IMR-90 (cell line): ENCODE data around the gene RAB19. TPM values are rescaled to one million over a fixed set of nuclear protein-coding genes. Genes with fewer than 3 reads are reported as not detected.
A peak's percentile ranks its signal among the peaks of the same experiment; 100 is the strongest.

ENCODE experiments used
- ATAC-seq: fragments of 200-7000 bp; cut with Tn5 transposase; 2 replicates; pipeline ENCODE4 v1.9.1; 2020; ENCODE audit warnings: low read depth, mild to moderate bottlenecking, moderate library complexity
- BruUV-seq: library from RNA; stranded (reverse); fragments of 400-500 nt; replicated peaks from 2 replicates; lab custom pipeline; 2021; lab: Mats Ljungman, UMichigan
- CTCF ChIA-PET: fragments of 300-600 bp; formaldehyde crosslinking; extraction: SDS; loops from one replicate; lab custom pipeline; 2021; ENCODE audit warnings: antibody characterized with exemption; lab: Yijun Ruan, JAX
- POLR2A ChIA-PET: fragments of 300-600 bp; sonication (Branson Sonifier 250); formaldehyde crosslinking; loops from one replicate; lab custom pipeline; 2022; ENCODE audit warnings: antibody characterized with exemption; ENCODE audit not compliant: unreplicated experiment; lab: Charles Lee
- DNase-seq: peaks from one replicate; pipeline ENCODE4 v3.0.0; 2013
- H2AFZ ChIP-seq: replicated peaks from 2 replicates; pipeline ENCODE3; 2013; ENCODE audit warnings: low read length, mild to moderate bottlenecking; ENCODE audit not compliant: poor library complexity
- H2AK5ac ChIP-seq: 2 replicates; pipeline ENCODE4 v1.6.1; 2013; ENCODE audit warnings: low read depth, low read length, inconsistent platforms
- H2AK9ac ChIP-seq: replicated peaks from 2 replicates; pipeline ENCODE3; 2013; ENCODE audit warnings: mild to moderate bottlenecking, low read depth, low read length, moderate library complexity; ENCODE audit not compliant: poor library complexity
- H2BK120ac ChIP-seq: 2 replicates; pipeline ENCODE4 v1.6.1; 2013; ENCODE audit warnings: low read depth, low read length, inconsistent platforms
- H2BK15ac ChIP-seq: 3 replicates; pipeline ENCODE4 v1.6.1; 2013; ENCODE audit warnings: low read depth, low read length, inconsistent platforms
- H2BK20ac ChIP-seq: 2 replicates; pipeline ENCODE4 v1.6.1; 2013; ENCODE audit warnings: low read depth, mild to moderate bottlenecking, inconsistent platforms, low read length, moderate library complexity
- H2BK5ac ChIP-seq: 2 replicates; pipeline ENCODE4 v1.6.1; 2013; ENCODE audit warnings: mild to moderate bottlenecking, low read depth, low read length, inconsistent platforms; ENCODE audit not compliant: poor library complexity, severe bottlenecking
- H3K14ac ChIP-seq: replicated peaks from 2 replicates; pipeline ENCODE4 v1.6.1; 2013; ENCODE audit warnings: low read depth, low read length, inconsistent platforms
- H3K18ac ChIP-seq: 2 replicates; pipeline ENCODE4 v1.6.1; 2013; ENCODE audit warnings: low read depth, low read length, control low read depth
- H3K23ac ChIP-seq: 2 replicates; pipeline ENCODE4 v1.6.1; 2013; ENCODE audit warnings: low read depth, low read length, inconsistent platforms
- H3K27ac ChIP-seq: 2 replicates; pipeline ENCODE4 v1.5.1; 2013; ENCODE audit warnings: mild to moderate bottlenecking, control low read depth, low read length; ENCODE audit not compliant: insufficient read depth
- H3K27me3 ChIP-seq: 2 replicates; pipeline ENCODE4 v1.6.1; 2013; ENCODE audit warnings: low read length; ENCODE audit not compliant: control insufficient read depth, insufficient read depth
- H3K36me3 ChIP-seq: 2 replicates; pipeline ENCODE4 v1.6.1; 2013; ENCODE audit warnings: low read length, mixed read lengths; ENCODE audit not compliant: control insufficient read depth, insufficient read depth
- H3K4ac ChIP-seq: 2 replicates; pipeline ENCODE4 v1.6.1; 2013; ENCODE audit warnings: low read depth, low read length, inconsistent platforms
- H3K4me1 ChIP-seq: 2 replicates; pipeline ENCODE4 v1.6.1; 2013; ENCODE audit warnings: low read length, mixed read lengths; ENCODE audit not compliant: control insufficient read depth, insufficient read depth
- H3K4me2 ChIP-seq: 2 replicates; pipeline ENCODE4 v1.6.1; 2013; ENCODE audit warnings: low read depth, mild to moderate bottlenecking, control low read depth, low read length, moderate library complexity
- H3K4me3 ChIP-seq: 2 replicates; pipeline ENCODE4 v1.5.1; 2013; ENCODE audit warnings: low read depth, mild to moderate bottlenecking, control low read depth, low read length, moderate library complexity; ENCODE audit not compliant: insufficient read depth
- H3K56ac ChIP-seq: 2 replicates; pipeline ENCODE4 v1.6.1; 2013; ENCODE audit warnings: low read length, inconsistent platforms; ENCODE audit not compliant: insufficient read depth; ENCODE audit errors: extremely low read depth
- H3K79me1 ChIP-seq, 2 experiments: 2 replicates each; pipeline ENCODE4 v1.6.1; 2013; ENCODE audit warnings: low read length in 2 of 2, inconsistent platforms in 1 of 2, low read depth in 1 of 2
- H3K9ac ChIP-seq: 2 replicates; pipeline ENCODE4 v1.6.1; 2013; ENCODE audit warnings: low read depth, low read length, control low read depth
- H3K9me1 ChIP-seq: 2 replicates; pipeline ENCODE4 v1.6.1; 2013; ENCODE audit warnings: low read length, inconsistent platforms; ENCODE audit not compliant: insufficient read depth
- H3K9me3 ChIP-seq: 2 replicates; pipeline ENCODE4 v1.6.1; 2013; ENCODE audit warnings: low read length; ENCODE audit not compliant: control insufficient read depth, insufficient read depth
- H4K20me1 ChIP-seq: 2 replicates; pipeline ENCODE4 v1.6.1; 2013; ENCODE audit warnings: low read length, inconsistent platforms; ENCODE audit not compliant: insufficient read depth
- H4K5ac ChIP-seq: 2 replicates; pipeline ENCODE4 v1.6.1; 2013; ENCODE audit warnings: mild to moderate bottlenecking, low read depth, low read length, control low read depth
- H4K8ac ChIP-seq, 2 experiments: 2 replicates each; pipeline ENCODE4 v1.6.1; 2013; ENCODE audit warnings: low read depth in 2 of 2, low read length in 2 of 2, control low read depth in 1 of 2, inconsistent platforms in 1 of 2
- H4K91ac ChIP-seq: 2 replicates; pipeline ENCODE4 v1.6.1; 2013; ENCODE audit warnings: low read depth, low read length, inconsistent platforms; ENCODE audit not compliant: insufficient read depth
- CEBPB ChIP-seq: IDR thresholded peaks from 2 replicates; pipeline ENCODE4 v1.6.1; 2012; ENCODE audit warnings: low read depth, low read length, improper control_type of control experiment
- MAFK ChIP-seq: IDR thresholded peaks from 2 replicates; pipeline ENCODE4 v1.6.1; 2012; ENCODE audit warnings: low read depth, low read length, improper control_type of control experiment
- MXI1 ChIP-seq: IDR thresholded peaks from 2 replicates; pipeline ENCODE4 v1.6.1; 2012; ENCODE audit warnings: low read depth, mild to moderate bottlenecking, low read length, moderate library complexity, borderline replicate concordance
- POLR2A ChIP-seq: IDR thresholded peaks from 2 replicates; pipeline ENCODE4 v1.6.1; 2012; ENCODE audit warnings: mild to moderate bottlenecking, low read depth, low read length
- RAD21 ChIP-seq: IDR thresholded peaks from 2 replicates; pipeline ENCODE4 v1.6.1; 2012; ENCODE audit warnings: low read length, improper control_type of control experiment
- SMC3 ChIP-seq: fragments of 150-350 bp; IDR thresholded peaks from 2 replicates; pipeline ENCODE4 v1.6.1; 2016; ENCODE audit warnings: low read depth, mild to moderate bottlenecking, antibody characterized with exemption, low read length, moderate library complexity
- WGBS, 2 experiments: methylation state at CpG; one replicate each; pipeline versions ENCODE4 v1.1.5 to v1.1.7; 2013; ENCODE audit warnings: missing lambda C conversion rate in 2 of 2; ENCODE audit not compliant: insufficient read length in 1 of 2; ENCODE audit errors: extremely low coverage in 2 of 2; 5-methylcytosine and 5-hydroxymethylcytosine counted together
- dilution Hi-C: fragments of 300-500 bp; cut with HindIII; formaldehyde crosslinking; loops from one replicate; pipeline ENCODE4 v1.14.3; 2018; ENCODE audit warnings: low sequenced_read_pairs; ENCODE audit not compliant: unreplicated experiment
- in situ Hi-C: fragments of 300-500 bp; cut with MboI; formaldehyde crosslinking; loops from 3 replicates; pipeline ENCODE4 v1.14.3; 2019; ENCODE audit warnings: low sequenced_read_pairs, inconsistent platforms, mixed read lengths
- intact Hi-C: fragments of 100-400 bp; cut with micrococcal nuclease; formaldehyde crosslinking; loops from 2 replicates; pipeline ENCODE4 v1.10.0; 2022
- polyA plus RNA-seq, 3 experiments: library from polyadenylated mRNA; depleted of rRNA; stranded (reverse); fragments of >200 nt; gene quantifications; 2 replicates each; pipeline ENCODE4 v1.2.3, GENCODE V29; 2012; ENCODE audit warnings: low replicate concordance in 1 of 3
- total RNA-seq: library from RNA; depleted of rRNA; stranded (reverse); fragments of >200 nt; gene quantifications from 2 replicates; pipeline ENCODE4 v1.2.3, GENCODE V29; 2012
- TF ChIP-seq, protein P1 (sequence below): conservative IDR thresholded peaks from 2 replicates; pipeline ENCODE4 v1.5.1; 2012; ENCODE audit warnings: mild to moderate bottlenecking, low read depth, low read length, improper control_type of control experiment

Gene RAB19
- total and polyA plus RNA-seq, 2 of the 4 experiments (the other 2 are of a cell fraction), result not detected

DNA sequence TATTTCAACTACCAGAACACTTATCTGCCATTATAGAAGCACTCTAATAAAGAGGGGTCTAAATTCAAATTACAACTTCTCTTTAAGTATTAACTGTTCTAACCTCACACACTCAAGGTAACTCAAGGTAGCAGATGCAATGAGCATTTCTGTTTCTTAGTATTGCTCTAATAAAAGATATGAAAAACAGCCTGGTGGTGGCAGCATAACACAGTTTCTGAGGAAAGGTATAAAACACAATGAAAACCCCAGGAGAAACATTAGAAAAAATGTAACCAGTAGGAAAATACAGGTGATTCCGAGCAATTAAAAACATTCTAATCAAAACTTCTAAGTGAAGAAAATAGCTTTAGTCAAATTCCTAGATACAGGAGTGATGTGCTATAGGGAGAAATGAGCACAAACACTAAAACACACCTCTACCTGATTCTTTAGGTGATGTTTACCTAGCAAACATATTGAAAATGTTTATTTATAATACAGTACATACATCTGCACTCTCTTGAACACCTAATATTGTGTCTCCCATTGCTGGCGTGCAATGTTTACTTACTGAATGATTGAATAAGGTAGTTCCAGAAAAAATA is 72.0 kb downstream of the RAB19 start:
- in situ Hi-C loops (loop anchor here (5.0 kb wide), 1 partner anchor 176 kb away; no protein-coding TSS in a partner anchor), intact Hi-C loops (loop anchor here (1.0 to 2.0 kb wide), 3 partner anchors 42 to 221 kb away; partner anchors contain the start of gene NDUFB2), dilution Hi-C loops (no loop called here)
- ATAC-seq, result no peak
- Histone ChIP-seq H3K79me1 (peaks cover 7 to 34% of the 10 kb centered on the region in 2 experiments; a peak in 3 of 4 replicates), H2AK9ac (no peak overlapping the region), H3K56ac (no peak overlapping the region), H3K9ac (no peak overlapping the region), H3K27ac (no peak overlapping the region), H4K20me1 (peaks cover 53% of the 10 kb centered on the region), H2BK120ac (no peak overlapping the region), H3K9me3 (no peaks in the 10 kb centered on the region), H3K9me1 (0 out of 2 replicates have a peak, but pooled peaks cover 5% of the 10 kb centered on the region), H2BK15ac (no peak overlapping the region), H3K27me3 (no peaks in the 10 kb centered on the region), H3K4ac (no peak overlapping the region), H3K4me2 (no peak overlapping the region), H2AFZ (no peak overlapping the region), H3K36me3 (peaks cover 6% of the 10 kb centered on the region), H3K18ac (no peak overlapping the region), H3K4me1 (peaks cover 2% of the 10 kb centered on the region; the same call in 1 of the 2 replicates), H3K14ac (no peak overlapping the region), H4K8ac (no peak overlapping the region), H3K23ac (no peak overlapping the region), H3K4me3 (no peak overlapping the region), H2BK20ac (no peak overlapping the region), H4K91ac (no peak overlapping the region), H4K5ac (no peak overlapping the region), H2BK5ac (no peak overlapping the region), H2AK5ac (no peak overlapping the region)
- peak; percentile 72 for TF ChIP-seq RAD21
- TF ChIP-seq SMC3, result peak; percentile 59
- TF ChIP-seq, protein P1, sequence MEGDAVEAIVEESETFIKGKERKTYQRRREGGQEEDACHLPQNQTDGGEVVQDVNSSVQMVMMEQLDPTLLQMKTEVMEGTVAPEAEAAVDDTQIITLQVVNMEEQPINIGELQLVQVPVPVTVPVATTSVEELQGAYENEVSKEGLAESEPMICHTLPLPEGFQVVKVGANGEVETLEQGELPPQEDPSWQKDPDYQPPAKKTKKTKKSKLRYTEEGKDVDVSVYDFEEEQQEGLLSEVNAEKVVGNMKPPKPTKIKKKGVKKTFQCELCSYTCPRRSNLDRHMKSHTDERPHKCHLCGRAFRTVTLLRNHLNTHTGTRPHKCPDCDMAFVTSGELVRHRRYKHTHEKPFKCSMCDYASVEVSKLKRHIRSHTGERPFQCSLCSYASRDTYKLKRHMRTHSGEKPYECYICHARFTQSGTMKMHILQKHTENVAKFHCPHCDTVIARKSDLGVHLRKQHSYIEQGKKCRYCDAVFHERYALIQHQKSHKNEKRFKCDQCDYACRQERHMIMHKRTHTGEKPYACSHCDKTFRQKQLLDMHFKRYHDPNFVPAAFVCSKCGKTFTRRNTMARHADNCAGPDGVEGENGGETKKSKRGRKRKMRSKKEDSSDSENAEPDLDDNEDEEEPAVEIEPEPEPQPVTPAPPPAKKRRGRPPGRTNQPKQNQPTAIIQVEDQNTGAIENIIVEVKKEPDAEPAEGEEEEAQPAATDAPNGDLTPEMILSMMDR, result peak; percentile 69
- no peak for TF ChIP-seq MXI1
- TF ChIP-seq CEBPB, result no peak
- no peak for TF ChIP-seq POLR2A
- no peak for TF ChIP-seq MAFK
- CTCF ChIA-PET, result interaction anchor here (0.5 to 0.7 kb wide), 3 partner anchors 11 to 212 kb away, joined by 3 to 4 read pairs (median 3); no protein-coding TSS in a partner anchor
- no CpG with 5 or more reads among the region's 2 CpGs for WGBS, 2 experiments
- no TSS peak for BruUV-seq
- DNase-seq, result peak; percentile 41
- POLR2A ChIA-PET, result no interaction called here
